Ovary (tissue), 9 donors: ENCODE data around the gene AP2B1. TPM values are rescaled to one million over a fixed set of nuclear protein-coding genes. Genes with fewer than 3 reads are reported as not detected.
A peak's percentile ranks its signal among the peaks of the same experiment; 100 is the strongest.
"Not testable (repeated sequence)": the region's sequence is repeated elsewhere in the genome, so short reads cannot be mapped to it uniquely, and the experiment has no call there.

Experiments used
- DNase-seq, 5 donors: peaks; one replicate each; pipeline ENCODE4 v3.0.0-alpha.2; 2019 to 2020
- H3K27ac ChIP-seq, 2 donors: fragments of 200-600 bp; one replicate each; pipeline versions ENCODE4 v1.5.1 to v1.8.0; 2019 to 2022
- H3K27me3 ChIP-seq: fragments of 200-600 bp; one replicate; pipeline ENCODE4 v1.8.0; 2022
- H3K36me3 ChIP-seq: fragments of 200-600 bp; sonication (generic); one replicate; pipeline ENCODE4 v1.5.1; 2019
- H3K4me1 ChIP-seq: one replicate; pipeline ENCODE4 v1.8.1; 2013; ENCODE audit warnings: mild to moderate bottlenecking, moderate library complexity; ENCODE audit not compliant: insufficient read depth
- H3K4me3 ChIP-seq: fragments of 200-600 bp; sonication (generic); one replicate; pipeline ENCODE4 v1.5.1; 2017
- H3K9me3 ChIP-seq, 2 donors: fragments of 200-600 bp in 1 of 2; sonication (generic) in 1 of 2; one replicate each; pipeline versions ENCODE4 v1.5.1 to v1.8.1; 2013 to 2019; ENCODE audit warnings: mild to moderate bottlenecking in 1 of 2, moderate library complexity in 1 of 2
- CTCF ChIP-seq, 3 donors: fragments of 450-650 bp in 2 of 3; fragments of 200-600 bp in 1 of 3; IDR thresholded peaks; one replicate each; pipeline versions ENCODE4 v1.5.1 to v1.8.0; 2016 to 2022; ENCODE audit warnings: antibody characterized with exemption in 3 of 3, mild to moderate bottlenecking in 1 of 3
- EP300 ChIP-seq: sonication (generic); formaldehyde crosslinking; IDR thresholded peaks from one replicate; pipeline ENCODE4 v1.6.1; 2017; ENCODE audit warnings: antibody characterized with exemption
- POLR2A ChIP-seq: fragments of 450-650 bp; IDR thresholded peaks from one replicate; pipeline ENCODE4 v1.6.1; 2017; ENCODE audit warnings: antibody characterized with exemption, mild to moderate bottlenecking, moderate library complexity
- WGBS, 3 donors: extraction: QIAGEN DNeasy Blood & Tissue Kit in 1 of 3; methylation state at CpG; one replicate each; pipeline versions ENCODE4 v1.1.5 to v1.1.7; 2013 to 2017; 5-methylcytosine and 5-hydroxymethylcytosine counted together
- intact Hi-C, 4 donors: fragments of 100-400 bp; cut with DNase I; formaldehyde crosslinking; loops; one replicate each; pipeline versions ENCODE4 v1.11.0 to v1.15.1; 2022 to 2023
- polyA plus RNA-seq, 2 donors: library from polyadenylated mRNA; stranded (reverse); fragments of 200-250 nt in 1 of 2; fragments of 350-450 nt in 1 of 2; fragmentation: Illumina TruSeq in 1 of 2; extraction: RNeasy Lipid Tissue Mini Kit (QIAGEN cat#74804) in 1 of 2; gene quantifications; one replicate each; pipeline ENCODE4 v1.2.3, GENCODE V29; 2013 to 2014
- total RNA-seq, 7 donors: library from RNA; depleted of rRNA in 2 of 7; stranded (reverse); fragments of >200 nt in 2 of 7; fragmentation: NEBNext Ultra II Directional in 3 of 7; extraction: Animal tissue kit (Norgen Biotek cat#: 25700) in 3 of 7; gene quantifications; one replicate each; pipeline versions ENCODE4 v1.1.0 to v1.2.4, GENCODE V29; 2016 to 2023
- donor health status: DM: no; HTN: no; CAD: no; lungs with moderate emphysema.
- donor health status: DM: no; HTN: no; CAD: no.
- donor health status: Bipolar disorder and iron deficiency.
- donor health status: DM: yes; HTN: yes; CAD: no.
- donor health status: DM: no; HTN: no; CAD: no.
- donor health status: DM: yes; HTN: yes; CAD: no.

Gene AP2B1
- total and polyA plus RNA-seq, 9 donors = 42.6 to 170 (median 139) TPM

GRCh38 chr17:35560703-35561102 lies 26.4 kb upstream of the AP2B1 start, which contains the start of gene SLFN14:
Gene SLFN14, minus strand, starts transcription at chr17:35560819. Its CDS starts 2,757 bp downstream, at chr17:35558062.
- no peaks in the 10 kb centered on the region for H3K4me1 ChIP-seq
- no peaks in the 10 kb centered on the region for H3K27me3 ChIP-seq
- no peak for DNase-seq
- no peak within 1 kb of the TSS for H3K27ac ChIP-seq
- intact Hi-C loops = no loop called here
- TF ChIP-seq POLR2A = no peak
- TF ChIP-seq CTCF (IDR thresholded peaks at IDR 0.05) = no peak
- no peak for TF ChIP-seq EP300
- WGBS, 3 donors = 52 to 57% (median 56%) methylated on average over 3 of the region's 3 CpGs
- no peaks in the 10 kb centered on the region for H3K36me3 ChIP-seq
- no peak within 1 kb of the TSS for H3K4me3 ChIP-seq
- H3K9me3 ChIP-seq = no peaks in the 10 kb centered on the region

- DNase-seq, H3K4me1 ChIP-seq, H3K36me3 ChIP-seq, H3K9me3 ChIP-seq, intact Hi-C loops, H3K27me3 ChIP-seq, H3K4me3 ChIP-seq, H3K27ac ChIP-seq: not testable (repeated sequence)
- 77 to 79% (median 78%) methylated on average over 16 of the region's 16 CpGs for WGBS, 3 donors
These were observed 23.9 kb upstream of the AP2B1 start for GRCh38 chr17:35563181-35563580.

- Histone ChIP-seq H3K36me3 (no peaks in the 10 kb centered on the region), H3K4me3 (peak overlapping the region; percentile 62), H3K4me1 (peaks cover 5% of the 10 kb centered on the region), H3K27ac (no peak overlapping the region), H3K9me3 (no peaks in the 10 kb centered on the region), H3K27me3 (no peaks in the 10 kb centered on the region)
- DNase-seq = peak in 1 of 5 donors; percentile 14
- intact Hi-C loops = no loop called here
- 58 to 74% (median 58%) methylated on average over 11 of the region's 11 CpGs for WGBS, 3 donors
- no peak for TF ChIP-seq CTCF (IDR thresholded peaks at IDR 0.05)
- TF ChIP-seq POLR2A = no peak
- TF ChIP-seq EP300 = no peak
These were observed 20.2 kb upstream of the AP2B1 start for GRCh38 chr17:35566968-35567367.

GRCh38 chr17:35568561-35568960 lies 18.6 kb upstream of the AP2B1 start:
- TF ChIP-seq EP300 (no peak), CTCF (IDR thresholded peaks at IDR 0.05) (no peak), POLR2A (no peak)
- Histone ChIP-seq H3K36me3 (no peaks in the 10 kb centered on the region), H3K4me1 (peaks cover 5% of the 10 kb centered on the region), H3K27ac (no peak overlapping the region), H3K4me3 (peak overlapping the region; percentile 62), H3K27me3 (no peaks in the 10 kb centered on the region), H3K9me3 (no peaks in the 10 kb centered on the region)
- intact Hi-C loops = no loop called here
- no peak for DNase-seq
- 17 to 24% (median 20%) methylated on average over 15 of the region's 15 CpGs for WGBS, 3 donors

GRCh38 chr17:35569405-35569804 lies 17.7 kb upstream of the AP2B1 start:
- WGBS, 3 donors = 88 to 90% (median 89%) methylated on average over 2 of the region's 2 CpGs
- DNase-seq = no peak
- H3K27ac ChIP-seq = no peak overlapping the region
- H3K4me3 ChIP-seq = no peak overlapping the region
- no peaks in the 10 kb centered on the region for H3K36me3 ChIP-seq
- no peaks in the 10 kb centered on the region for H3K27me3 ChIP-seq
- peaks cover 5% of the 10 kb centered on the region for H3K4me1 ChIP-seq
- no peaks in the 10 kb centered on the region for H3K9me3 ChIP-seq
- intact Hi-C loops = no loop called here
- TF ChIP-seq POLR2A = no peak
- TF ChIP-seq CTCF (IDR thresholded peaks at IDR 0.05) = no peak
- no peak for TF ChIP-seq EP300
